ENCODE data around the gene KRT28. TPM values are rescaled to one million over a fixed set of nuclear protein-coding genes. Genes with fewer than 3 reads are reported as not detected.

KRT28 gene
- total and polyA plus RNA-seq, 2 of the 8 experiments (the other 6 are each of a cell fraction or from before 2014, with no cell fraction given): not detected

DNA sequence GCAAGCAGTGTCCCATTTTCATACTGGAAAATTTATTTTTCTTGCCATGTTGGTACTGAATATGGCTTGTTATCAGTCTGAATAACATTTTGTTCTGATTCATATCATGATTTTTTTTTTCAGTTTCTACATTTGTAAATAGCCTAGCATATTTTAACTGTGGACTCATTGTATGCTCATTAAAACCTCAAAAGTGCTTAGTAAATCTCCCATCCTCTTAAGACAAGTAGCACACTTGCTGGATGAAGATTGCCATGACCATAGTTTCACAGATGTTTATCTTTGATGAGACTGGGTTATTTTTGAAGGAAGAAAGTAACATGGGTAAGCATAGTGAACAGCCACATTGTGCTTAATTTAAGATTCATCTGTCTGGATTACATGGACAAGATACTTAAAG lies 21.8 kb upstream of the KRT28 start:
- H3K9ac ChIP-seq (replicated peaks in 1 of 4; ENCODE audit: extremely low read depth in 1 of 4, low read depth in 3 of 4, low read length in 3 of 4): no peak overlapping the region
- no peaks in the 10 kb centered on the region for H4K20me1 ChIP-seq (replicated peaks in 1 of 2; ENCODE audit: control insufficient read depth in 1 of 2, insufficient read depth in 2 of 2, low read length in 2 of 2)
- no peak overlapping the region for H2BK5ac ChIP-seq (ENCODE audit: low read depth, low read length)
- H2BK120ac ChIP-seq (replicated peaks; ENCODE audit: low read depth, low read length): no peak overlapping the region
- H4K91ac ChIP-seq (replicated peaks; ENCODE audit: insufficient read length, low read length): no peak overlapping the region
- no peaks in the 10 kb centered on the region; a peak in 1 of 7 replicates for H3K4me1 ChIP-seq (replicated peaks in 1 of 4; ENCODE audit: control insufficient read depth in 3 of 4, insufficient read depth in 4 of 4, low read length in 3 of 4)
- FAIRE-seq (no peak), DNase-seq (ENCODE audit: low read depth in 1 of 2, low spot score in 2 of 2) (no peak)
- H4K8ac ChIP-seq (ENCODE audit: extremely low read depth, insufficient read depth, low read length): no peak overlapping the region
- no peaks in the 10 kb centered on the region; the same call in 1 of the 2 replicates for H3K23me2 ChIP-seq (ENCODE audit: low read depth, low read length)
- H4K5ac ChIP-seq (ENCODE audit: insufficient read length, low read depth, low read length): no peak overlapping the region
- H3K4me3 ChIP-seq (ENCODE audit: extremely low read depth in 1 of 4, insufficient read depth in 2 of 4, low read depth in 3 of 4, low read length in 4 of 4): no peak overlapping the region
- no peak overlapping the region for H2BK15ac ChIP-seq (ENCODE audit: low read length)
- ChIA-PET POLR2A (ENCODE audit: partially characterized antibody) (no interaction called here), CTCF (ENCODE audit: partially characterized antibody) (no interaction called here)
- no peak overlapping the region for H2BK20ac ChIP-seq (ENCODE audit: low read length)
- H3K18ac ChIP-seq (ENCODE audit: extremely low read depth, low read length): no peak overlapping the region
- no peak overlapping the region for H3K14ac ChIP-seq (ENCODE audit: insufficient read length)
- H3K4ac ChIP-seq (replicated peaks; ENCODE audit: insufficient read length, low read depth, low read length): no peak overlapping the region
- no peak overlapping the region for H2AFZ ChIP-seq (ENCODE audit: low read length)
- H3K56ac ChIP-seq (replicated peaks; ENCODE audit: insufficient read length, low read depth, low read length): no peak overlapping the region
- H3K4me2 ChIP-seq (ENCODE audit: insufficient read depth in 1 of 2, low read depth in 2 of 2, low read length in 2 of 2): no peak overlapping the region
- no peaks in the 10 kb centered on the region for H3K79me1 ChIP-seq (ENCODE audit: low read depth, low read length)
- H3K23ac ChIP-seq (ENCODE audit: insufficient read length): no peak overlapping the region
- no peak overlapping the region for H2AK5ac ChIP-seq (ENCODE audit: low read depth, low read length)
- no peak overlapping the region for H3K27ac ChIP-seq (ENCODE audit: low read depth, low read length)
- H2BK12ac ChIP-seq (ENCODE audit: low read depth, low read length): no peak overlapping the region
- peaks cover 0 to 5% (median 4%) of the 10 kb centered on the region in 4 experiments; a peak in 2 of 8 replicates for H3K36me3 ChIP-seq (ENCODE audit: control insufficient read depth in 2 of 4, insufficient read depth in 4 of 4, low read length in 3 of 4)
- TF ChIP-seq BACH1 (IDR thresholded peaks at IDR 0.05; ENCODE audit: low read length) (no peak), POLR2A (IDR thresholded peaks at IDR 0.05; ENCODE audit: control extremely low read depth in 1 of 2, low read depth in 2 of 2, low read length in 2 of 2) (no peak), CHD1 (IDR thresholded peaks at IDR 0.05; ENCODE audit: low read depth, low read length) (no peak), RXRA (IDR thresholded peaks at IDR 0.05; ENCODE audit: insufficient read depth, low read depth, low read length) (no peak), CREB1 (IDR thresholded peaks at IDR 0.05) (no peak), CEBPB (IDR thresholded peaks at IDR 0.05; ENCODE audit: low read depth, low read length) (no peak), TAF7 (optimal IDR thresholded peaks at IDR 0.05; ENCODE audit: borderline replicate concordance, low read depth, low read length) (no peak), SIX5 (IDR thresholded peaks at IDR 0.05; ENCODE audit: low read depth, low read length) (no peak), SUZ12 (IDR thresholded peaks at IDR 0.05; ENCODE audit: low read length) (no peak), TCF12 (IDR thresholded peaks at IDR 0.05; ENCODE audit: low read depth, low read length) (no peak), RAD21 (IDR thresholded peaks at IDR 0.05 in 1 of 2, conservative IDR thresholded peaks at IDR 0.05 in 1 of 2; ENCODE audit: low read depth in 2 of 2, low read length in 2 of 2) (no peak), SP1 (IDR thresholded peaks at IDR 0.05; ENCODE audit: low read depth, low read length) (no peak), FOSL1 (IDR thresholded peaks at IDR 0.05; ENCODE audit: insufficient read depth, low read depth, low read length) (no peak), NANOG (IDR thresholded peaks at IDR 0.05; ENCODE audit: insufficient read depth, low read depth, low read length, poor library complexity, severe bottlenecking) (no peak)
- TF ChIP-seq, protein P1, sequence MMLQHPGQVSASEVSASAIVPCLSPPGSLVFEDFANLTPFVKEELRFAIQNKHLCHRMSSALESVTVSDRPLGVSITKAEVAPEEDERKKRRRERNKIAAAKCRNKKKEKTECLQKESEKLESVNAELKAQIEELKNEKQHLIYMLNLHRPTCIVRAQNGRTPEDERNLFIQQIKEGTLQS (IDR thresholded peaks at IDR 0.05; ENCODE audit: insufficient read depth, low read depth, low read length): no peak
- H3K27me3 ChIP-seq (replicated peaks in 1 of 4; ENCODE audit: control insufficient read depth in 3 of 4, extremely low read depth in 1 of 4, insufficient read depth in 3 of 4, low read length in 3 of 4): peaks cover 0 to 5% (median 0%) of the 10 kb centered on the region in 4 experiments; a peak in 2 of 7 replicates
- no peaks in the 10 kb centered on the region for H3K79me2 ChIP-seq (ENCODE audit: control insufficient read depth in 1 of 2, insufficient read depth in 2 of 2, low read length in 2 of 2)
- H3K9me3 ChIP-seq (ENCODE audit: insufficient read depth in 2 of 2, low read depth in 1 of 2, low read length in 1 of 2): no peaks in the 10 kb centered on the region
